ENCODE results near the gene ITGA5. TPM values are rescaled to one million over a fixed set of nuclear protein-coding genes. Genes with fewer than 3 reads are reported as not detected.
A peak's percentile ranks its signal among the peaks of the same experiment; 100 is the strongest.
"Not testable (repeated sequence)": the region's sequence is repeated elsewhere in the genome, so short reads cannot be mapped to it uniquely, and the experiment has no call there.

The ITGA5 gene
- total RNA-seq, 4 donors from 2014 or later = 69.7 to 223 (median 99.4) TPM

DNA sequence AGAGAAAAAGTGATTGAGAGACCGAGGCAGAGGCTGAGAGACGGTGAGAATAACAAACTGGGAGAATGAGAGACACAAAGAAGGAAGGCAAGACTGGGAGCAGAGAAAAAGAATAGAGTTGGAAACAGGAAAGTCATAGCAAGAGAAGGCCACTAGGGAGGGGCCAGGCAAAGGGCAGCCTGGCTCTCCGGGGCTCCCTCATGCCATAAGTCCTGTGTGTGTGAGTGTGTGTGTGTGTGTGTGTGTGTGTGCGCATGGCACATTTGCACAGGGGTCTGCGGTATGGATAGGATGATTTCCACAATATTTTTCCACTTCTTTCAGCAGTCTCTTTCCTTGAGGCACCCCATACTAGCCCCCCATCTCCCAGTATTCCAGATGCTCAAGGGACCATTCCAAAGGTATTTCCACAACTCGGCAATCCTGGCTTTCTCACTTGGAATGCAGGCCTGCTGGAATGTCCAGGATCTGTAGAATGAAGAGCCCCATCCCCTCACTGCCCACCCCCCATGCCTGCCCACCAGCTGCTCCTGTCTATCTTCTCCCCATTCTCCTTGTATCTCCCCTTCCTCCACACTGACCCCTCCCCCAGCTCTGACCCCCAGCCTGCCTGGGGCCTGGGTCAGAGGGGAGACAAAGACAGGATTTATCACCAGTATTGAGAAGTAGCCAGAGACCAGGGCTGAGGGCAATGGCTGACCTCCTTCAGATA is 63.8 kb downstream of the ITGA5 start:
- Histone ChIP-seq H3K4me3 (no peak overlapping the region), H3K36me3 (no peaks in the 10 kb centered on the region), H3K27ac (peak overlapping the region; percentile 96 to 97), H3K27me3 (no peaks in the 10 kb centered on the region), H3K4me1 (peaks cover 8 to 18% of the 10 kb centered on the region in 2 donors), H3K9me3 (no peaks in the 10 kb centered on the region)
- DNase-seq = no peak
- TF ChIP-seq, protein P1, sequence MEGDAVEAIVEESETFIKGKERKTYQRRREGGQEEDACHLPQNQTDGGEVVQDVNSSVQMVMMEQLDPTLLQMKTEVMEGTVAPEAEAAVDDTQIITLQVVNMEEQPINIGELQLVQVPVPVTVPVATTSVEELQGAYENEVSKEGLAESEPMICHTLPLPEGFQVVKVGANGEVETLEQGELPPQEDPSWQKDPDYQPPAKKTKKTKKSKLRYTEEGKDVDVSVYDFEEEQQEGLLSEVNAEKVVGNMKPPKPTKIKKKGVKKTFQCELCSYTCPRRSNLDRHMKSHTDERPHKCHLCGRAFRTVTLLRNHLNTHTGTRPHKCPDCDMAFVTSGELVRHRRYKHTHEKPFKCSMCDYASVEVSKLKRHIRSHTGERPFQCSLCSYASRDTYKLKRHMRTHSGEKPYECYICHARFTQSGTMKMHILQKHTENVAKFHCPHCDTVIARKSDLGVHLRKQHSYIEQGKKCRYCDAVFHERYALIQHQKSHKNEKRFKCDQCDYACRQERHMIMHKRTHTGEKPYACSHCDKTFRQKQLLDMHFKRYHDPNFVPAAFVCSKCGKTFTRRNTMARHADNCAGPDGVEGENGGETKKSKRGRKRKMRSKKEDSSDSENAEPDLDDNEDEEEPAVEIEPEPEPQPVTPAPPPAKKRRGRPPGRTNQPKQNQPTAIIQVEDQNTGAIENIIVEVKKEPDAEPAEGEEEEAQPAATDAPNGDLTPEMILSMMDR (IDR thresholded peaks at IDR 0.05) = no peak
- TF ChIP-seq POLR2A (IDR thresholded peaks at IDR 0.05) = no peak
- intact Hi-C loops (cut with DNase I; ENCODE audit: low total_unique reads) = no loop called here

DNA sequence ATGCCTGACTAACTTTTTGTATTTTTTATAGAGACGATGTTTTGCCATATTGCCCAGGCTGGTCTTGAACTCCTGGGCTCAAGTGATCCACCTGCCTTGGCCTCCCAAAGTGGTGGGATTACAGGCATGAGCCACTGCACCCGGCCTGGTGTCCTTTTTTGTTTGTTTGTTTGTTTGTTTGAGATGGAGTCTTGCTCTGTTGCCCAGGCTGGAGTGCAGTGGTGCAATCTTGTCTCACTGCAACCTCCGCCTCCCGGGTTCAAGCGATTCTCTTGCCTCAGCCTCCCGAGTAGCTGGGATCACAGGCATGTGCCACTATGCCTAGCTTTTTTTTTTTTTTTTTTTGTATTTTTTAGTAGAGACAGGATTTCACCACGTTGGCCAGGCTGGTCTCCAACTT is 64.8 kb downstream of the ITGA5 start:
- H3K4me3 ChIP-seq; DNase-seq; H3K9me3 ChIP-seq; H3K27me3 ChIP-seq; intact Hi-C loops (cut with DNase I; ENCODE audit: low total_unique reads); H3K36me3 ChIP-seq: not testable (repeated sequence)
- Histone ChIP-seq H3K4me1 (peaks cover 8 to 14% of the 10 kb centered on the region in 2 donors), H3K27ac (peak overlapping the region in 1 of 2 donors; percentile 96)

DNA sequence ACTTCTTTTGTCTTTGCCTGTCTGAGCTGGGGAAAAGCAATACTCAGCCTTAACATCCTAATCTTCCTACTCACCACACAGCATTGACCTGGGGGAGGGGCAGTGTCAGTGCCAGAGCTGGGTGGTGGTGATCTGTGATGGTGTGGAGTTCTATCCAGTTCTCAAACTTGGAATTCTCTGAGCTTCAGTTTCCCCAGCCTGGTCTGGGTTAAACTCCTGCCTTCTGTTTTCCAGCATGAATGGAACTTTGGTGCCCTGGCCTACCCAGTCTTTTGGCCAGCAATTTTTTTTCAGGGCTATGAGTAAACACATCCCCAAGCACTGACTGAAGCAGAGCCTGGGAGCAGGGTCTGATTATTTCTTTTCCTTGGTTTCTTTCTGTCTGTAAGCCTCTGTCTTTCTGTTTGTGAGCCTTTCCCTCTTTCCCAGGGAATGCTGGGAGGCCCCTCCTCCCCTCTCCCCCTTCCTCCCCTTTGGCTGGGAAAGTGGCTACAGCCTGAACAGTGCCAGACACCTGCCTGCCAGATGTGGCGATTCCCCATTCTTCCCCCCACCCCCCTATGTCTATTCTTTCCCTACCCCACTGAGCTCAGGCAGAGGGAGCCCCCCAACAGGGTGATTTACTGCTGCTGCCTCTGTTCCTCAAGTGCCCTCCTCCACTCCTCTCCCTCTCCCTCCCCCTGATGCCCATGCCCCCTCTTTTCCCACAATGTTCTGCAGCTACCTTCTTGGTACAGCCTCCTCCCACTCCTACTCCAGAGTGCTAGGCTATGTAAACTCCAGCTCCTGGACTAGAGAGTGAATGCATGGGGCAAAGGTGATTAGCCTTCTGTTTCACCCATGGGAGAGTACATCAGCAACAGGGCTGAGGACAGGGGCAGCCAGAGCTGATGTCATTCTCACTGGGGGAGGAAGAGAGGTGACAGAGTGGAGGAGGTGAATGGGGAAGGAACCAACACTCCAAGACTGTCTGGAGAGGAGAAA is 65.9 kb downstream of the ITGA5 start:
- intact Hi-C loops (cut with DNase I; ENCODE audit: low total_unique reads) = no loop called here
- Histone ChIP-seq H3K9me3 (no peaks in the 10 kb centered on the region), H3K27me3 (no peaks in the 10 kb centered on the region), H3K4me3 (no peak overlapping the region), H3K36me3 (no peaks in the 10 kb centered on the region), H3K4me1 (peaks cover 8 to 14% of the 10 kb centered on the region in 2 donors), H3K27ac (peak overlapping the region; percentile 92 to 96)
- DNase-seq = peak; percentile 74 to 79
- no peak for TF ChIP-seq POLR2A (IDR thresholded peaks at IDR 0.05)
- TF ChIP-seq, protein P1 (IDR thresholded peaks at IDR 0.05) = no peak

DNA sequence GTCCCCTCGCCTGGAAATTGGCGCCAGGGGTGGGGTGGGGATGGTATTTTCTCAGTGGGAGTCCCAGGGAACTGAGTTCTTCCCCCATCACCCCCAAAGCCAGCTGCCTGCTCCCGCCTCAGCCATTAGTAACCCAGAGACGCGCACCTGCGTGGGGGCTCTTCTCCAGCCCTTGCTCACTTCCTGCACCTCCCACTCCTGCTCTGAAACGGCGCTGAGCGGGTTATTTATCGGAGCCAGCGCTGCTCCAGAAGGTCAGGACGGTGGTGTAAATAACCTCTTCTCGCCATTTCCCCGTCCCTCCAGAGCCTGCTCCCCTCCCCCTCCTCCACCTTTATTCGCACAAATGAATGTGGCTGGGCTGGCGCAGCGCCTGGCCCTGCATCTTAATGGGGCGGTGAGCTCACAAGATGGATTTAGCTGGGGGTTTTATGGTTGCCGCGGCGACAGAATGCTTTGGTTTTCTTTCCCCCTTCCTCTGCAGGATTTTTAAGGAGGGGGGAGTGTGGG is 67.0 kb downstream of the ITGA5 start:
- no peaks in the 10 kb centered on the region for H3K27me3 ChIP-seq
- peak overlapping the region in 1 of 2 donors; percentile 10 for H3K4me3 ChIP-seq
- H3K36me3 ChIP-seq = no peaks in the 10 kb centered on the region
- H3K9me3 ChIP-seq = no peaks in the 10 kb centered on the region
- DNase-seq = peak; percentile 88 to 94
- peak overlapping the region; percentile 92 to 96 for H3K27ac ChIP-seq
- TF ChIP-seq, protein P1 (IDR thresholded peaks at IDR 0.05) = no peak
- peak in 1 of 2 donors; percentile 25 for TF ChIP-seq POLR2A (IDR thresholded peaks at IDR 0.05)
- peaks cover 8 to 14% of the 10 kb centered on the region in 2 donors for H3K4me1 ChIP-seq
- intact Hi-C loops (cut with DNase I; ENCODE audit: low total_unique reads) = no loop called here

DNA sequence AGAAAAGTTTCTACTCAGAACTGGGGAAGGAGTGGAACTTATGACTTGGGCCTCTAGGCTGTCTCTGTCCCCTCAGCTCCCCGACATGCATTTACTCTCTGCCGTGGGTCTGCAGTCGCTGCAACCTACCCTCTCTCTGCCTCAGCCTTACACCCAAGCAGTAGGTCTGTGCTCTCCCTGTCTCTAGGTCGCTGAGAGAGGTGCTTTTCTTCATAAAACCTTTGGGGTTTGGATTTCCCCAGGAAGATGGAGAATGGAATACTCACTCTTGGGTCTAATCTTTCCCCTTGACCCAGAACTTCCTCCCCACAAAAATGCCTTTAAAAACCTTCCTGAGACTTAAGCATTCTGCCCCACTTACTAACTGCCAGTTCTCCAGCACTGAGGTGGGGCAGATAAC is 67.7 kb downstream of the ITGA5 start:
- Histone ChIP-seq H3K9me3 (no peaks in the 10 kb centered on the region), H3K27me3 (no peaks in the 10 kb centered on the region), H3K27ac (peak overlapping the region; percentile 92 to 96), H3K4me3 (no peak overlapping the region), H3K4me1 (peaks cover 8 to 14% of the 10 kb centered on the region in 2 donors), H3K36me3 (no peaks in the 10 kb centered on the region)
- DNase-seq = no peak
- intact Hi-C loops (cut with DNase I; ENCODE audit: low total_unique reads) = no loop called here
- TF ChIP-seq, protein P1 (IDR thresholded peaks at IDR 0.05) = no peak
- no peak for TF ChIP-seq POLR2A (IDR thresholded peaks at IDR 0.05)
